Dendritic cell treated with granulocyte-macrophage colony-stimulating factor and Interleukin-4, amounts not matched to agents 40 ng/mL and 50 ng/mL, for 4 days (primary cell): ENCODE measurements around the gene UMPS.
"Not testable (repeated sequence)": the region's sequence is repeated elsewhere in the genome, so short reads cannot be mapped to it uniquely, and the experiment has no call there.

ENCODE experiments used
- H3K27ac Mint-ChIP-seq: one replicate; pipeline ENCODE4 v1.8.0; 2022; ENCODE audit warnings: mild to moderate bottlenecking, mixed read lengths
- H3K27me3 Mint-ChIP-seq: one replicate; pipeline ENCODE4 v1.8.0; 2022; ENCODE audit warnings: mild to moderate bottlenecking, mixed read lengths
- H3K36me3 Mint-ChIP-seq: one replicate; pipeline ENCODE4 v1.8.0; 2022; ENCODE audit warnings: low read depth, mixed read lengths
- H3K4me1 Mint-ChIP-seq: one replicate; pipeline ENCODE4 v1.8.0; 2022; ENCODE audit warnings: low read depth, mixed read lengths
- H3K4me3 Mint-ChIP-seq: one replicate; pipeline ENCODE4 v1.8.0; 2022; ENCODE audit warnings: mild to moderate bottlenecking, moderate library complexity, mixed read lengths
- H3K9me3 Mint-ChIP-seq: one replicate; pipeline ENCODE4 v1.8.0; 2022; ENCODE audit warnings: mixed read lengths
- intact Hi-C: fragments of 100-400 bp; cut with micrococcal nuclease; formaldehyde crosslinking; loops from one replicate; pipeline ENCODE4 v1.15.0; 2022

The UMPS gene

DNA sequence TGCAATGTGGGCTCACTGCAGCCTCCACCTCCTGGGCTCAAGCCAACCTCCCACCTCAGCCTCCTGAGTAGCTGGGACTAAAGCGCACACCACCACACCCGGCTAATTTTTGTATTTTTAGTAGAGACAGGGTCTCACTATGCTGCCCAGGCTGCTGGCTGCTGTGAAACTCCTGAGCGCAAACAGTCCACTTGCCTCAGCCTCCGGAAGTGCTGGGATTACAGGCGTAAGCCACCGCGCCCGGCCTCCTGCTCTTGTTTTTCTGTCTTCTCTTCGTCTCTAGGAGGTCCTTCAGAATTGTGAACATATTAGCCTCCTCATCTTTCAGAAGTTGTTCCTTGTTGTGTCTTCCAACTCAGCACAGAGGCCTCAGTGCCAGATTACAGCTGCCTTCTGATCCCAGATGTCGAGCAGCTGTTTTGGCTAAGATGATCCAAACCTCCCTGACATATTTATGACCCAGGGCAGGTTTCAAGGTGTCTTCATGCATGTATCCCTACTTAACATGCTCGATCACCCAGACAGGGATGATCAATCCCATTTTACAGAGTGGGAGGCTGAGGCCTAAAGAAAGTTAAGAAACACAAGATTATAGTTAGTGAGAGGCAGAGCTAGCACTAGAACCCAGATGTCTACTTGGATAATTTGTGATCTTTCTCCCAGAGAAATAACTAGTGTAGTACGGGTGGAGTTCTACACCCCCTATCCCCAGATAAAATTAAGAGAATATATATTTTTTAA, 32.1 kb upstream of the UMPS start:
- intact Hi-C loops, result no loop called here
- Mint-ChIP-seq H3K36me3 (no peaks in the 10 kb centered on the region), H3K27ac (no peak overlapping the region), H3K27me3 (peaks cover 20% of the 10 kb centered on the region), H3K9me3 (no peaks in the 10 kb centered on the region), H3K4me1 (no peaks in the 10 kb centered on the region), H3K4me3 (no peak overlapping the region)

DNA sequence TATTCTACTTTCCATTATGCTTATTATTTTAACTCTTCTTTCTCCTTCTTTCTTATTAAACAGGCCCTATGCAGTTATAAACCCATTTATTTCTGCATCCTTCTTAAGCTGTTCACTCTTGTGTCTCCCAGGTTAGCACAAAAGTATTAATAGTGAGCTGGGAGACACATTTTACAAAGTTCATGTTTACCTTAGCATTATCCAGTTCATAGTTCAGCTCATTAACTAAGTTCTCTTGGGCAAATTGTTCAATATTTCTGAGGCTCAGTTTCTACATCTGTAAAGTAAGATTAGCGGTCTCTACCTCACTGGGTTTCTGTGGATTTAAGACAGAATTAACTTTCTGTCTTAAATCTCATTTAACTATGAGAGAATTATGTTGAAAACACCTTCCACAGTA, 31.2 kb upstream of the UMPS start:
- Mint-ChIP-seq H3K27ac (no peak overlapping the region), H3K4me3 (no peak overlapping the region), H3K36me3 (no peaks in the 10 kb centered on the region), H3K4me1 (no peaks in the 10 kb centered on the region), H3K27me3 (peaks cover 20% of the 10 kb centered on the region), H3K9me3 (no peaks in the 10 kb centered on the region)
- intact Hi-C loops, result no loop called here

DNA sequence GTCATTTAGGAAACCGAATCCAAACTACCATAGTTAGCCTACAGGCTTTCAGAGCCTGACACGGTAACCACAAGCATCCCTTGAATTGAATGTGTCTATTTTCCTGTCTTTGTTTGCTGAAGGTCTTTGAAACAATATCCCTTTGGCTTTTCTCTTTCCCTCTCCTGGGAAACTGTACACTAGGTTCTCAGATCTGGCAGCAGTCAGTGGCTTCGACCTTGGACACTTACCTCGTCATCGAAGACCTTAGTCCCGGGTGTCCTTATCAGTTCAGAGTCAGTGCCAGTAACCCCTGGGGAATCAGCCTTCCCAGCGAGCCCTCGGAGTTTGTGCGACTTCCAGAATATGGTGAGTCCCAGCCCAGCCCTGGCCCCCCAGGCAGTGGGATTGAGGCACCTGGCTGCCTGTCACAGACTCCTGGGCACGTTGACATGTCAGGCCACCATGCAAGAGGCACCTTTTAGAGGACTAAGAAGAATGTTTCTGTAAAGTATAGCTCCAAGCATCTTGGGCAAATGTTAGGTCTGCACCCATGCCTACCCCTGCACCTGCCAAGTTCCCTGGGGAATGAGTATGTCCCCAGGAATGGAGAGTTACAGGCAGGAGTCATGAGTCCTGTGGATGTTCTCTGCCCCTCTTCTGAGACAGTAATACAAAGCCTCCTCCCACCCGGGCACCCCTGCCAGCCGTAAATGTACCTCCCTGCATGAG, 30.4 kb upstream of the UMPS start:
- no peaks in the 10 kb centered on the region for H3K4me1 Mint-ChIP-seq
- intact Hi-C loops, result no loop called here
- no peak overlapping the region for H3K27ac Mint-ChIP-seq
- no peak overlapping the region for H3K4me3 Mint-ChIP-seq
- peaks cover 20% of the 10 kb centered on the region for H3K27me3 Mint-ChIP-seq
- no peaks in the 10 kb centered on the region for H3K9me3 Mint-ChIP-seq
- H3K36me3 Mint-ChIP-seq, result no peaks in the 10 kb centered on the region

DNA sequence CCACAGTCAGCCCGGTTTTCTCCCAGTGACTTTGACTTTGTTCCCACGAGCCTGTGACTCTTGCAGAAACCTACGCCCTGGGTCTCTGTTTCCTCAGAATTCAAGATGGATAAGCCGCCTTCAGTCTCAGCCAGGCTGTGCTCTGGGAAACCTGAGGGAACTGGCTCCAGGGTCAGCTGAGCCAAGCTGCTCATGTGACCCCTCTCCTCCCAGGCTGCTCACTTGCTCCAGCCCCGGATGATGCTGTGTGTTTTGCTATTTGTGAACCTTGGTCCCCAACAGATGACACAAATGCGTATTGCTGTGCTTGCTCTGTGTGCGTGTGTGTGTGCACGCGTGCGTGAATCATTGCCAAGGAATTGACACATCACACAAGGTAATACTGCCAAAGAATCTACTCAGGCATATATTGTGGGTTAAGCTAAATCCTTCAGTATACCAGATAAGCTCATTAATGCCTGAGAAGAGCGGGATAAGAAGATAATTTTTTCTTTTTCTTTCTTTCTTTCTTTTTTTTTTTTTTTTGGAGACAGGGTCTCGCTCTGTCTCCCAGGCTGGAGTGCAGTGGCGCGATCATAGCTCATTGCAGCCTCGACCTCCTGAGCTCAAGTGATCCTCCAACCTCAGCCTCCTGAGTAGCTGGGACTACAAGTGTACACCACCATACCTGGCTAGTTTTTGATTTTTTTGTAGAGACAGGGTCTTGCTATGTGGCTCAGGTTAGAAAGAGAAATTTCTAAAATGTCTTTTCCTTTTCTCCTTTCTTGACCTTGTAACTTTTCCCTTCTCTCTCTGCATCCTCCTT, 29.2 kb upstream of the UMPS start:
- no peaks in the 10 kb centered on the region for H3K36me3 Mint-ChIP-seq
- no peaks in the 10 kb centered on the region for H3K9me3 Mint-ChIP-seq
- H3K27me3 Mint-ChIP-seq, result peaks cover 21% of the 10 kb centered on the region
- intact Hi-C loops, result no loop called here
- H3K4me3 Mint-ChIP-seq, result no peak overlapping the region
- H3K27ac Mint-ChIP-seq, result no peak overlapping the region
- no peaks in the 10 kb centered on the region for H3K4me1 Mint-ChIP-seq

DNA sequence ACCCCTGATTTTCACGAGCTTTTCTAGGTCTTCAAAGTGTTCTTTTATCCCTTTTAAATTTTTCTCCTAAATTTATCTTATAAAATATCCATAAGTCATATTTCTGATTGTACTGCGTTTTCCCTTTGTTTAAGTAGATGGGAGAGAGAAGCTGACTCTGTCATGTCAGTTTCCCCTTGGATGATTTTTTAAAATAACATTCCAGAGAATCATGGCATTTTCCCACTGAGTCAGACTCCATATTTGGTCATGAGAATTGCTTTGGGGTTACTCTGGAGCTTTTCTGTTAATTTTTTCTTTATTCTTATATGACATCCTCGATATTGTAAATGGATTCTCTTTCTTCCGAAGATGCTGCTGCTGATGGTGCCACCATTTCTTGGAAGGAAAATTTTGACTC, 28.6 kb upstream of the UMPS start:
- Mint-ChIP-seq H3K4me3 (no peak overlapping the region), H3K4me1 (no peaks in the 10 kb centered on the region), H3K9me3 (no peaks in the 10 kb centered on the region), H3K27ac (no peak overlapping the region), H3K27me3 (peaks cover 22% of the 10 kb centered on the region), H3K36me3 (no peaks in the 10 kb centered on the region)
- intact Hi-C loops, result no loop called here

DNA sequence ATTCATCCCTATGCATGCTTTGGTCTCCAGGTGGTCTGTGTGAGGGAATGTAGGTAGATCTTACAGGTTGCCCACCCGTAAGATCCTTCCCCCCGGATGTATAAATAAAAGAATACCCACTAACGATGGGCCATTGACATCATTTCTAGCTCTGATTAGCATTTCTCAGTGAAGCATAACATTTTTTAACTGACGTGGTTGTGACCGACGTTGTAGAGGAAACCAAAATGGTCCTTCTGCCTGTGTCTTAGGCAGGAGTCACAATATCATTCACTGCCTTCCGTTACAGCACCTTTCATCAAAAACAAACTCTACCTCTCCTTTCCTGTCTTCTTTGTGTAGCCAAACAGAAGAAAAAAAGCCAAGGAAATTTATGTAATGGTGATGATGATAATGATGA, 27.3 kb upstream of the UMPS start:
- Mint-ChIP-seq H3K27me3 (peaks cover 29% of the 10 kb centered on the region), H3K36me3 (no peaks in the 10 kb centered on the region), H3K9me3 (no peaks in the 10 kb centered on the region), H3K4me1 (no peaks in the 10 kb centered on the region), H3K4me3 (no peak overlapping the region), H3K27ac (no peak overlapping the region)
- intact Hi-C loops, result no loop called here

DNA sequence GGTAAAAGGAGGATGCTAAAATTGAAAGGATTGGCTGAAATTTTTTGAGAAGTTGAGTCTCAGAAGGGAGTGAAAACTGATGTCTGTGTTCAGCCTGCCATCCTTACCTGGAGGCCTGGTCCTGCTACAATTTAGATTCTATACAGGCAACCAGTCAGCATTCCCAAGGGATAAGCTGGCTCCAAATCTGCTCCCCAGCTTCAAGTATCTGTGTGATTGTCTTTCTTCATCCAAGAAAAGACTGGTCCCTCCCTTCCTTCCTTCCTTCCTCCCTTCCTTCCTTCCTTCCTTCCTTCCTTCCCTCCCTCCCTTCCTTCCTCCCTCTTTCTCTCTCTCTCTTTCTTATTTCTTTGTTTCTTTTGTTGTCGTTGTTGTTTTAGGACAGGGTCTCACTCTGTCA, 24.7 kb upstream of the UMPS start:
- intact Hi-C loops, result no loop called here
- H3K9me3 Mint-ChIP-seq, result no peaks in the 10 kb centered on the region
- no peaks in the 10 kb centered on the region for H3K36me3 Mint-ChIP-seq
- peaks cover 32% of the 10 kb centered on the region for H3K27me3 Mint-ChIP-seq
- no peak overlapping the region for H3K4me3 Mint-ChIP-seq
- H3K4me1 Mint-ChIP-seq, result no peaks in the 10 kb centered on the region
- H3K27ac Mint-ChIP-seq, result no peak overlapping the region

DNA sequence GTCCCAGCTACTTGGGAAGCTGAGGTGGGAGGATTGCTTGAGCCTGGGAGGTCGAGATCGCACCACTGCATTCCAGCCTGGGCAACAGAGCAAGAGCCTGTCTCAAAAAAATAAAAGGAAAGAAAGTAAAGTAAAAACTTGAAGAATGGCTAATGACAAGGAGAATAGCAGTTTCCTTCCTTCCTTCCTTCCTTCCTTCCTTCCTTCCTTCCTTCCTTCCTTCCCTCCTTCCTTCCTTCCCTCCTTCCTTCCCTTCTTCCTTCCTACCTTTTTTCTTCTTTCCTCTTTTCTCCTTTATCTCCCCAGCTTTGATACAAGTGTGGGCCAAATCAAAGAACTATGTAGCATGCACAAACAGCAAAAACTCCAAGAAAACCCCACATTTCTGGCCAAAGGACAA, 23.0 kb upstream of the UMPS start:
- H3K4me1 Mint-ChIP-seq, H3K36me3 Mint-ChIP-seq, H3K4me3 Mint-ChIP-seq, H3K9me3 Mint-ChIP-seq, H3K27ac Mint-ChIP-seq, intact Hi-C loops: not testable (repeated sequence)
- peaks cover 29% of the 10 kb centered on the region for H3K27me3 Mint-ChIP-seq

DNA sequence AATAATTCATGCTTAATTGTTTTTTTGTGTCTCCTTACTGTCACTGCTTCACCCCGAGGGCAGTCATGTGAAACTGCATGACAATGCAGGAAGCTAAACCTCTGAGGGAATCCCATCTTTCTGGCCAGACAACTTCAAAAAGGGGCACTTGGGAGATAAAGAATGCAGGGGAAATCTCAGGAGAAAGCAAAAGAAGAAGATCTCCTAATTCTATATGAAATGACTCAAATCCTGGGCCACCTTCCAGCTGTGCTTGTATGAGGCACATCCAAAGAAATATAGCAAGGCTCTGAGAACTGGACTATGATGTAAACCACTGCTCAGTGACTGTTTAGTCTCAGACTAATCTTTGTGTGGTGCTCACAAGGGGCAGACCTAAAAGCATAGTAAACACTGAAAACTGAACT, 22.6 kb upstream of the UMPS start:
- no peaks in the 10 kb centered on the region for H3K36me3 Mint-ChIP-seq
- H3K9me3 Mint-ChIP-seq, result no peaks in the 10 kb centered on the region
- H3K27ac Mint-ChIP-seq, result no peak overlapping the region
- no peaks in the 10 kb centered on the region for H3K4me1 Mint-ChIP-seq
- H3K27me3 Mint-ChIP-seq, result peaks cover 29% of the 10 kb centered on the region
- intact Hi-C loops, result no loop called here
- no peak overlapping the region for H3K4me3 Mint-ChIP-seq

DNA sequence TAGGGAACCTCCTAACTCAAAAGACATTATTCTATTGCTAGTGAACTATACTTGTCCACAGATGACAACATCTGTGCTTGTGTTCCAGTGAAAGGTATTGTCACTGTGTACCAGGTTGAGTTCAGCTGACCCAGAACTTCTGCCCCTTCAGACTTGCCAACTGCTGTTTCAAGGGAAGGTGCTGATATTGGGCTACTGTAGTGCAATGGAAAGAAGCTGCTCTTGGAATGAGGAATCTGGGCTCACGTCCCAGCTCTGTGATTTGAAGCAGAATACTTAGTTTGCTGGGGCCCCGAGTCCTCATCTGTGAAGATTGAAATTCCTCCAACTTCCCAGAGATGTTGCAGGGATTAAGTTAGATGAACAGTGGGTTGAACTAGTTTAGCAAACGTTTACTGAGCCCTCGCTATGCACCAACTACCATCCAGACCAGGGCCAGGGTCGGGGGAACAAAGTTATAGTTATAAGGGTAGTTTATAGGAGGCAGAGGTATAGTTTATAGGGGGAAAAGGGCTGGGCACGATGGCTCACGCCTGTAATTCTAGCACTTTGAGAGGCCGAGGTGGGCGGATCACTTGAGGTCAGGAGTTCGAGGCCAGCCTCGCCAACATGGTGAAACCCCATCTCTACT, 15.9 kb upstream of the UMPS start:
- Mint-ChIP-seq H3K4me3 (no peak overlapping the region), H3K9me3 (no peaks in the 10 kb centered on the region), H3K4me1 (no peaks in the 10 kb centered on the region), H3K27me3 (peaks cover 38% of the 10 kb centered on the region), H3K36me3 (no peaks in the 10 kb centered on the region), H3K27ac (no peak overlapping the region)
- intact Hi-C loops, result no loop called here

DNA sequence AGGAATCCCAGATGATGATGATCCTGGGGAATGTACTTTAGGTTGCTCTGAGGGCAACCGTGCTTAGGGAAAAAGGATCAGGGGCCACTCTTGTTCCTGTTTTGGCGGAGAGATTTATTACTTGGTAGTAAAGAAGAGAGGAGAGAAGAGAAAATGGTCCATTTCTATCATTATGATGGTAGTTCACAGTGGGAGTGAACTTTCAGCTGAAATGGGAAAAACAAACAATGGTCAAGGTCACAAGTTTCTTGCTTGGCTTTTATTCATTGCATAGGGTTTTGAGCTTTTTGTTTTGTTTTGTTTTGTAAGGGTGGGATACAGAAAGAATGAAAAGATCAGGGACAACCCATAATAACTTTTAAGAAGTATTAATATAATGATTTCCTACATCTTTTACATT, 7.7 kb upstream of the UMPS start:
- intact Hi-C loops, result no loop called here
- Mint-ChIP-seq H3K27me3 (peaks cover 40% of the 10 kb centered on the region), H3K36me3 (no peaks in the 10 kb centered on the region), H3K27ac (no peak overlapping the region), H3K4me1 (no peaks in the 10 kb centered on the region), H3K4me3 (no peak overlapping the region), H3K9me3 (no peaks in the 10 kb centered on the region)

DNA sequence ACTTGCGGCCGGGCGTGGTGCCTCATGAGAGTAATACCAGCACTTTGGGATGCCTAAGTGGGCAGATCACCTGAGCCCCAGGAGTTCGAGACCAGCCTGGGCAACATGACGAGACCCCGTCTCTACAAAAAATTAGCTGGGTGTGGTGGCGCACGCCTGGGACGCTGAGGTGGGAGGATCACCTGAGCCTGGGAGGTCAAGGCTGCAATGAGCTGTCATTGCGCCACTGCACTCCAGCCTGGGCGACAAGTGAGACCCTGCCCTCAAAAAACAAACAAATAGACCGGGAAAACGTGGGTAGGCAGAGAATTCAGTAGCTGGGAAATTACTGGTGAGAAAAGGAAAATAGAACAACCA, 667 bp downstream of the UMPS start:
- Mint-ChIP-seq H3K27me3 (peaks cover 17% of the 10 kb centered on the region), H3K9me3 (no peaks in the 10 kb centered on the region), H3K36me3 (peaks cover 17% of the 10 kb centered on the region), H3K4me1 (peaks cover 21% of the 10 kb centered on the region), H3K27ac (peak overlapping the region; percentile 99), H3K4me3 (peak overlapping the region; percentile 99)
- intact Hi-C loops, result no loop called here

DNA sequence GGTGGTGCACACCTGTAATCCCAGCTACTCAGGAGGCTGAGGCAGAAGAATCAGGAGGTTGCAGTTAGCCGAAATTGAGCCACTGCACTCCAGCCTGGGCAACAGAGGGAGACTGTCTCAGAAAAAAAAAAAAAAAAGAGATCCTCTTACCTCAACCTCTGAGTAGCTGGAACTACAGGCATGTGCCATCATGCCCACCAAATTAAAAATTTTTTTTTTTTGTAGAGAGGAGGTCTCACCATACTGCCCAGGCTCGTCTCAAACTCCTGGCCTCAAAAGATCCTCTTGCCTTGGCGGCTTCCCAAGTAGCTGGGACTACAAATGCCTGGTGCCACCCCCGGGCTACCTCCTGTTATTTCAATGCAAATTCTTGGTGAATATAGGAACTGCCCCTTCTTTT, 1.5 kb downstream of the UMPS start:
- Mint-ChIP-seq H3K27ac (no peak overlapping the region), H3K4me3 (no peak overlapping the region), H3K9me3 (no peaks in the 10 kb centered on the region), H3K27me3 (peaks cover 15% of the 10 kb centered on the region), H3K4me1 (peaks cover 21% of the 10 kb centered on the region), H3K36me3 (peaks cover 17% of the 10 kb centered on the region)
- intact Hi-C loops, result no loop called here

DNA sequence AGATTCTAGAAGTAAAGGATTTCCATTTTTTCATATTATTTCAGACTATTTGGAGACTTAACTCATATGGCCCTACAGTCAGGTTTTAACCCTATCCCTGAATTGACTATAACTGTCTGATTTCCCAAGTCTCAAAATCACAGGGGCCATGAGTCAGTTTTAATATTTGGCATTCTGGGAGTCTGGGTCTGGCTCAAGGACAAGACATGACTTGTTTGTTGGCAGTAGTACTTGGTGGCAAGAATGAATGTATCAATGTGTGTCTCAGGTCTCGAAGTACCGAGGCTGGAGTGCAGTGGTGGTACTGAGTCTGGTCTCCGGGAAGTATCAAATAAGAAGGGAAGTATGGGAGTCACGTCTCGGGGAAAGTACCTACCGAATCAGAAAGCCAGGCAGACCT, 10.8 kb downstream of the UMPS start:
- no peaks in the 10 kb centered on the region for H3K27me3 Mint-ChIP-seq
- no peak overlapping the region for H3K27ac Mint-ChIP-seq
- peaks cover 12% of the 10 kb centered on the region for H3K4me1 Mint-ChIP-seq
- intact Hi-C loops, result no loop called here
- no peak overlapping the region for H3K4me3 Mint-ChIP-seq
- no peaks in the 10 kb centered on the region for H3K9me3 Mint-ChIP-seq
- peaks cover 84% of the 10 kb centered on the region for H3K36me3 Mint-ChIP-seq
